ENCODE results near the gene TRDMT1.
"Not testable (repeated sequence)": the region's sequence is repeated elsewhere in the genome, so short reads cannot be mapped to it uniquely, and the experiment has no call there.

Gene TRDMT1

GRCh38 chr10:17125206-17125893 is 76.1 kb downstream of the TRDMT1 start:
- no peak for DNase-seq

GRCh38 chr10:17123961-17124360 is 77.5 kb downstream of the TRDMT1 start:
- DNase-seq: no peak

DNA sequence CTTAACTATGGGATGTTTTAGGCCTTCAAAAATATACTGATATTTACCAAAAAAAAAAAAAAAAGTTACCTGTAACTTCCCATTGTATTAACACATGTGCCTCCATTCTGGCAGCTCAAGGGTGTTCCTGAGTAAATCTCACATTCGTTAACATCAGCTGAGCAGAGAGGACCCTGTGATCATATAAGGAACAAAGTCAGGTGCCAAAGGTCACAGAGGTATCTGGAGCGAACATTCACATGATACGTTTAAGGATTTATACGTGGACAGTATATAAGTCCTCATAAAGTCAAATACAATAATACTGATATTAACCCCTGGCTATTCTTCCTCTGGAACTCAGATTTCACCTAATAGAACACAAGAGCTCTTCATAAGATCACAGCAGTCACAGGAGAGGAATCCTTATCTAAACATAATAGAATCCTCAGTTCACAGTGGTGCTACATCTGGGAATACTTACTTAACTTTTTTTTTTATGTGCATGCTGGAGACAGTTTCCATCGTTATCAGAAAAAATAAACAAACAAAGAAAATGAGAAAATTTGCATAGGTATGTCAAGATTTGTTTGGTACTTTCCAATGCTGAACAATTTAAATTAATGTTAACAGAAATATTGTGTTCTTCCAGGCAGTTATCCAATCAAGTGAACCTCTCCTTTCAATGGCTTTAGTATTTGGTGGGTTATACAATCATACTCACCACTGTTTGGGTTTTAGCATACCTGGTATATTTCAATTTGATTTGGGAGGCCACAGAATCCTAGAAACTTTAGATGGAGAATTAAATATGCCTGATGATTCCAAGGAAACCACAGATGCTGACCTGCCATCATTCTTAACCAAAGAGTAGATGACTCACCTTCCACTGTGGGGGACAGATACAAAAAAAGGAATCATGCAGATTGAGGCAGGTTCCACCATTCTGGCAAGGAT is 78.5 kb downstream of the TRDMT1 start:
- DNase-seq: no peak

- DNase-seq: no peak
These were observed 79.4 kb downstream of the TRDMT1 start for GRCh38 chr10:17122052-17122451.

DNA sequence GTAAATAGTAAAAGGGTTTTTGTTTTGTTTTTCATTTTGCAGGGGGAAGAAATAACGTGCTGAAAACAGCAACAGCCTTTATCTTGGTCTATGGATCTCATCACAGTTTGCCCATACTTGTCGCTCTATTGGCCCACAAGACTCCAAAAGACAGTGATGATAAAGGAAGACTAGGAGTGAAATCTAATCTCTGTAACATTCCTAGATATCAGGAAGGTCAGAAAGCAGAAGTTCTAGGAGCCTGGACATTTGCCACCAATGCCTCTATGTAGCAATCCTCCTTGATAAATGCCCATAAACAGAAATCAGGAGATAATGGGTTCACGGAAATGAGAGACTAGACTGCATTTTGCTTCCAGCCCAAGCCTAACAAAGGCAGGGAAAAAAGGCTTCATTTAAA is 80.8 kb downstream of the TRDMT1 start:
- DNase-seq: no peak

GRCh38 chr10:17119845-17120244 is 81.6 kb downstream of the TRDMT1 start:
- no peak for DNase-seq

DNA sequence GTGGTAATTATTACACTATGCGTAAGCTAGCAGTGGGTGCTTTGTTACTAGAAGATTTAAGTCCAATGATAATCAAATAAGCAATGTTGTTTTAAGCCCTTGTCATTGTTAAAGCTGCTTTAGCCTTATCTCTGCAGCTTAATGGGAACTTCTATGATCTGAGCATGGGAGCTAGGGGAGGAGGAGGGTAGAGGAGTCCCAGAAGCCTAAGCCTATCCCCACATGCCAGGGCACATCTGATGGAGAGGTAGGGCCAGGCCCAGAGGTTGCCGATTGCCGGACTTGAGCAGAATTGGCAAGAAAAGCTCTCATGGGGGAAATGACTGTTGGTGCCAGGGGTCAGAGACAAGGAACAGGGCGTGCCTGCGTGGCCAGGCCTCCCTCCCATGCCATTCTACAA is 85.3 kb downstream of the TRDMT1 start:
- DNase-seq: no peak

DNA sequence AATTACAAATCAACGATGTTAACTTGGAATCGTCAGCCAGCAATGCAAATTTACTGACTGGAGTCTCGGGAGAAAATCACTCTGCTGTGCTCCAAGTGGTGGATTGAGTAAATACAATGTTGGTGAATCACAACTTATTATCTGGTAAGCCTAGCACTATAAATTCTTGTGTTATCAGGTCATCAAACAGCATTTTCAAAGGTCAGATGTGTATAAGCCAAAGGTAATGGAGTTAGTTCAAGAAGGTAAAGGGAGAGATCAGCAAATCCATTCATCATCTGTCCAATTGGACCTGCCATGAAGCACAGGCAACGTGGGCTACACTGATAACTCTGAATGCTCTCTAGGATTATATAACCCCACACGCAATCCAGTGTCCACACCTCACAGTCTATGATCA is 85.8 kb downstream of the TRDMT1 start:
- no peak for DNase-seq

DNA sequence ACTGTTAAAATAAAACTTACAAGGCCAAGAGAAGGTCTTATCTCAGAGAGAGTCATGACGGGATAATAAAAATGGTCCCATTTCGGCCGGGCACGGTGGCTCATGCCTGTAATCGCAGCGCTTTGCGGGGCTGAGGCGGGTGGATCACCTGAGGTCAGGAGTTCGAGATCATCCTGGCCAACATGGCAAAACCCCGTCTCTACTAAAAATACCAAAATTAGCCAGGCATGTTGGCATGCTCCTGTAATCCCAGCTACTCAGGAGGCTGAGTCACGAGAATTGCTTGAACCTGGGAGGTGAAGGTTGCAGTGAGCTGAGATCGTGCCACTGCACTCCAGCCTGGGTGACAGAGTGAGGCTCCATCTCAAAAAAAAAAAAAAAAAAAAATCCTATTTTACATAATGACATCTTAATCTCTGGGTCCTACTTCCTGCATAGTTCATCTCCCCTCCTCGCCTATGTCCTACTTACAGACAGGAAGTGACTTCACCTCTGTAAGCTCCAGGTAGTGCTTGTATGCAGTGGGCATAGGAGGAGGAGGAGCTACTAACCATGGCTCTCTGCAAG is 86.5 kb downstream of the TRDMT1 start:
- not testable (repeated sequence) for DNase-seq

GRCh38 chr10:17113889-17114540 is 87.5 kb downstream of the TRDMT1 start:
- peak; percentile 54 for DNase-seq

DNA sequence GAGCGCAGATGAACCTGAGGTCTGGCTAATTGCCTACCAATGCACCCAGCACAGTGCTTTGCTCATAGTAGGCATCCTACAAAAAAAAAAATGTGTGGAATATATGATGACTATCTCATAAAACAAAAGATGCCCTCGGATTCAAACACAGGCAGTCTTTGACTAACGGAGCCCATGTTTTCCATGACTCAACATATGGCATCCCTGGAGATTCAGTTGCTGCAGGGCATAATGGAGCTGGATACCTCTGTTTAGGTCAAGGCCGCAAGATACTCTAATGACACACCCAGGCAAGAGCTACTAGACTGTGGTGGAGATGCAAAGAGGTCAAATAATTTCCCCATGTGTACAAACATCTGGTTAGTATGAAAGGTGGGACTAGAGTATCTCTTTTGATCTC is 88.1 kb downstream of the TRDMT1 start:
- no peak for DNase-seq

GRCh38 chr10:17112566-17112965 is 88.9 kb downstream of the TRDMT1 start:
- DNase-seq: no peak

- no peak for DNase-seq
These were observed 91.8 kb downstream of the TRDMT1 start for GRCh38 chr10:17109475-17110207.

- no peak for DNase-seq
These were observed 92.4 kb downstream of the TRDMT1 start for GRCh38 chr10:17109046-17109445.

GRCh38 chr10:17106991-17107390 is 94.5 kb downstream of the TRDMT1 start:
- DNase-seq: no peak

GRCh38 chr10:17101910-17102266 is 99.6 kb downstream of the TRDMT1 start:
- no peak for DNase-seq

DNA sequence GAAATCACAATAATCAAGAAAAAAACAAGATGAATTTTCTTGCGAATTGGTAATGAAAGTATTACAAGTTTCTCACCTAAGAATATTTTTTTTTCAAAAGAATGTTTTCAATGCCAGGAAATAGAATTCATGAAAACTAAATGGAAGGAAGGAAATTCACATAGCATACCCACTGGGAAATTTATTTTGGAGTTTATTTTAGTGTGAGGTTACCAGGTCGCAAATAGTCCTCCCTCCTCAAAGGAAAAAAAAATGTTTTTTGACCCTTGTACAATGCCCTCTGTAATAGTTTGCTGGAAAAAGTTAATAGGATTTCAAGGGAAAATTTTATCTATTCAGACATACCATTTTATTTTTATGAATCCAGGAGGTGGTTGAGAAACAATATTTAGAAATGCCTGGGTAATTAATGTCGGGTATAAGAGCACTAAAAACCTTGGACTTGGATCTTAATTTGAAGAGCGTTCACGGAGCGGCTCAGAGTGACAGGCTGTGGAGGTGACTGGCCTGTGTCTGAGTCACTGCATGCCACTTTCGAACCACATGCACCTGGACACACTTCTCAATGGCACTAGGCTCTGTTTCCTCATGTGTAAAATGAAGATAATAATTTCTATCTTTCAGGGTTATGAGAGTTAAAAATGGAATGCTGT is 100.1 kb downstream of the TRDMT1 start:
- no peak for DNase-seq

DNA sequence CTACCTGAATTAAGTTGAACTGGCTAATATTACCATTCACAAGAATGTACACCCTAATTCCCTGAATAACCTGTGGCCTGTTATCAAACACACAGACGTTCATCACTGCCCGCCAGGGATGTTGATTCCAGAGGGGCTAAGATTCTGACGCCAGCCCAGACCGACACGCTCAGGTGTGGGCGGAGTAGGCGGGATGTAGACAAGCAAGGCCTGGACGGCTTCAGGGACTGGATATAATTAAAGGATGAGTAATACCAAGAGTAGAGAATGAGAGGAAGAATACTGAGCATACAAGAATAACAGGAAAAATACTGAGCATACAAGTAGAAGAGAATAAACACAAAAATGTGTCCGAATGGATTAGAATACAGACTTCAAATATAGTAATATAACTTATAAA is 100.9 kb downstream of the TRDMT1 start:
- no peak for DNase-seq

DNA sequence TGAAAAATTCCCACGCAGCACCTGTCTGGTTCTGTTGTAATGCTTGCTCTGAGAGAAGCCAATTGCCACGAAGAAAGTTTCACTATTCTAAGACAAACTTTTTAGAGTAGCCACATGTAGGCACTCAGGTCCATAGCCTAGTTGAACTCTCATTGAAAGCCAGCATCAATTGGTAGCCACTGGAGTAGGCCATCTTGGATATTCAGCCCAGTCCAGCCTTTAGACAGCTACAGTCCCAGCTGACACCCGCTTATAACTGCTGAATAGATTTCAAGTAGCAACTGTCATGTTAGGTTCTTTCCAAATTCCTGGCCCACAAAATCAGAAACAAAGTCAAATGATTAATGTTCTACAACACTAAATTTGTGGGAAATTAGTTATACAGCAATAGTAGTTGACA is 103.5 kb downstream of the TRDMT1 start:
- no peak for DNase-seq

All from activated CD8-positive, alpha-beta memory T cell treated with anti-CD3 and anti-CD28 coated beads, Interleukin-2, amount 50 U/mL, for 48 hours (primary cell).